Fibroblast of lung (primary cell): ENCODE results near the gene TSPAN18.
"Not testable (repeated sequence)": the region's sequence is repeated elsewhere in the genome, so short reads cannot be mapped to it uniquely, and the experiment has no call there.

ENCODE experiments used
- CTCF ChIP-seq, 2 donors: IDR thresholded peaks in 1 of 2; conservative IDR thresholded peaks in 1 of 2; 1 replicate in 1 of 2; 2 replicates in 1 of 2; pipeline ENCODE4 v1.5.1; 2011 to 2012; ENCODE audit warnings: low read length in 2 of 2, control low read depth in 1 of 2, inconsistent platforms in 1 of 2, low read depth in 1 of 2, mild to moderate bottlenecking in 1 of 2
- EZH2 ChIP-seq: IDR thresholded peaks from 2 replicates; pipeline ENCODE4 v1.5.1; 2012; ENCODE audit warnings: low read length, control low read depth, mild to moderate bottlenecking; ENCODE audit errors: missing control alignments

GRCh38 chr11:44871682-44872081 is 144.9 kb downstream of the TSPAN18 start:
- TF ChIP-seq CTCF (conservative IDR thresholded peaks at IDR 0.05 in 1 of 2, IDR thresholded peaks at IDR 0.05 in 1 of 2; ENCODE audit: low read depth in 1 of 2, low read length in 2 of 2); EZH2: not testable (repeated sequence)
